IPS-18a (cell line): ENCODE measurements around the gene SETD3.

Experiments used
- H3K27ac ChIP-seq: one replicate; pipeline ENCODE4 v1.5.1; 2013; ENCODE audit warnings: low read length
- H3K27me3 ChIP-seq: one replicate; pipeline ENCODE4 v1.6.1; 2013; ENCODE audit warnings: mild to moderate bottlenecking, low read length; ENCODE audit not compliant: control insufficient read depth, insufficient read depth
- H3K36me3 ChIP-seq: one replicate; pipeline ENCODE4 v1.6.1; 2013; ENCODE audit warnings: low read depth, low read length; ENCODE audit not compliant: control insufficient read depth
- H3K4me1 ChIP-seq: one replicate; pipeline ENCODE4 v1.6.1; 2013; ENCODE audit warnings: low read depth, low read length; ENCODE audit not compliant: control insufficient read depth
- H3K4me3 ChIP-seq: one replicate; pipeline ENCODE4 v1.5.1; 2013; ENCODE audit warnings: low read length
- H3K9ac ChIP-seq: one replicate; pipeline ENCODE4 v1.6.1; 2013; ENCODE audit warnings: mild to moderate bottlenecking, low read length, moderate library complexity
- H3K9me3 ChIP-seq: one replicate; pipeline ENCODE4 v1.6.1; 2013; ENCODE audit warnings: low read depth, low read length; ENCODE audit not compliant: control insufficient read depth

Gene SETD3

DNA sequence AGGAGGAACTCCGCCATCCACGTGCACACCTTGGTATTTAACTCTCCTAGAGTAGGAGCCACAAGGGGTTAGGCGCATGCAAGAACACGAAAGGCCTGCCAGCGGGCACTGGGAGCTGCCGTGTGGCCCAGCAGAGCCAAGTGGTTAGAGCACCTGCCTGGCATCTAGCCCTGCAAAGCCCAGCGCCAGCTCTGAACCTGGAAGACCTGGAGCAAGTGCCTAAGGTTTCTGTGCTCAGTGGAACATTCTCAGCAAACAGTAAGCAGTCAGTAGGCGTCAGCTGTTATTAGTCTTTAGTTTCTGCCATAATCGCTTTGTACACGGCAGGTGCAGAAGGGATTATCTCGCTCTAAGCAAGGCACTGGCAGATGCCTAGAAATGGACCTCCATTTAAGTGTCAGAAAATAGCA is 55.4 kb downstream of the SETD3 start:
- H3K27me3 ChIP-seq: no peaks in the 10 kb centered on the region
- no peak overlapping the region for H3K9ac ChIP-seq
- H3K27ac ChIP-seq: no peak overlapping the region
- H3K36me3 ChIP-seq: no peaks in the 10 kb centered on the region
- H3K4me3 ChIP-seq: no peak overlapping the region
- no peaks in the 10 kb centered on the region for H3K9me3 ChIP-seq
- H3K4me1 ChIP-seq: peaks cover 35% of the 10 kb centered on the region

- Histone ChIP-seq H3K36me3 (no peaks in the 10 kb centered on the region), H3K27ac (no peak overlapping the region), H3K9ac (no peak overlapping the region), H3K4me3 (no peak overlapping the region), H3K9me3 (no peaks in the 10 kb centered on the region), H3K27me3 (no peaks in the 10 kb centered on the region), H3K4me1 (peaks cover 35% of the 10 kb centered on the region)
These were observed 56.3 kb downstream of the SETD3 start for GRCh38 chr14:99424306-99424877.

DNA sequence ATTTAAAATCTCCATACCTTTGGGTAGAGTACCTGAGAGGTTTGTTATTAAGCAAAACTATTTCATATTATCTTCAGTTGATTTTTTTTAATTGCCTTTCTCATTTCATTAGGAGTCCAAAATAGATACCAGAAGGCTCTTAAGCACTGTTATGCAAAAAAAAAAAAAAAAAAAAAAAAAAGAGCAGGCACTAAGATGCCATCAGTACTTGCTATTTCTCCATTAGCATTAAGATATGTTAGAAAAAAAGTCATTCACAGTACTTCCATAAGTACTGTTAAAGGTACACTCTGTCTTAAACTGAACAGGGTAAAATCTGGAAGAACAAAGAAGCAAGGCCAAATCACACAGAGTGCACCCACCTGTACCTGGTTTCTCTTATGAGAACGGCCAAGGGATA is 57.2 kb downstream of the SETD3 start:
- H3K27ac ChIP-seq: no peak overlapping the region
- H3K4me3 ChIP-seq: no peak overlapping the region
- H3K36me3 ChIP-seq: no peaks in the 10 kb centered on the region
- H3K9me3 ChIP-seq: no peaks in the 10 kb centered on the region
- no peak overlapping the region for H3K9ac ChIP-seq
- peaks cover 35% of the 10 kb centered on the region for H3K4me1 ChIP-seq
- no peaks in the 10 kb centered on the region for H3K27me3 ChIP-seq

DNA sequence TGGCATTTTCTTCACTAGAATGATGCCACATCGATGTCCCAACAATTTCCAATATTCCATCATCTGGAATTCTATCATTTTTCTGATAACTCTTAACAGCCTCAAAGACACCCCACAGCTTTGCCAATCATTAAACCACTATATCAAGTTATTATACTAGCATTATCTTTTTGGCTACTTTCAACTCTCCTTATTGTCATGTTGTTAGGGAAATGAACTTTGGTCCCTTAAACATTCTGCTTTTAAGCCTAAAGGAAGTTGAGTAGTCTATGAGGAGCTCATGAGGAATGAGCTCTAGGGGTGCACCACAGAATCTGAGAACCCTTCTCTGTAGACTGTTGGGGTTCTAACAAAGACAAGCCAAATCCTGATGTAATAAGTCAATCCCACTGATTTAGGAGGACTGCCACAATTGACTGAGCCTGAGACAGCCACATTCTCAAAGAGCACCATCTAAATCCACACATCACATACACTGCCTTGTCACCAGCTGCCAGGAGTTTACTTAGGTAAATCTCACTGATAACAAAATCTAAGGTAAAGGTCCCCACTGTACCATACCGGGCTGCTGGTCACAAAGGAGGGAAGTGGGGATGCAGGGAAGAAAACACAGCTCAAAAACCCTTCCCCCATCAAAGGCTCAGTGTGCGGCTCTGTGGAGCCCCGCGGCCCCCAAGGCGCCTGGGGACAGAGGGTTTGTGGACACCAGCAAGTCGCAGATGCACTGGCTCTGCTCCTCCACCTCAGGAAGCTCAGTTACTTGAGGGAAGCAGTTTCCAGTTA is 58.2 kb downstream of the SETD3 start:
- peaks cover 35% of the 10 kb centered on the region for H3K4me1 ChIP-seq
- no peaks in the 10 kb centered on the region for H3K36me3 ChIP-seq
- no peak overlapping the region for H3K4me3 ChIP-seq
- no peaks in the 10 kb centered on the region for H3K27me3 ChIP-seq
- H3K27ac ChIP-seq: no peak overlapping the region
- H3K9me3 ChIP-seq: no peaks in the 10 kb centered on the region
- H3K9ac ChIP-seq: no peak overlapping the region

GRCh38 chr14:99420711-99421110 is 59.9 kb downstream of the SETD3 start:
- peaks cover 28% of the 10 kb centered on the region for H3K4me1 ChIP-seq
- H3K36me3 ChIP-seq: no peaks in the 10 kb centered on the region
- no peak overlapping the region for H3K27ac ChIP-seq
- no peaks in the 10 kb centered on the region for H3K9me3 ChIP-seq
- no peaks in the 10 kb centered on the region for H3K27me3 ChIP-seq
- H3K9ac ChIP-seq: no peak overlapping the region
- no peak overlapping the region for H3K4me3 ChIP-seq

GRCh38 chr14:99419905-99420304 is 60.8 kb downstream of the SETD3 start:
- Histone ChIP-seq H3K4me1 (peaks cover 32% of the 10 kb centered on the region), H3K27ac (no peak overlapping the region), H3K4me3 (no peak overlapping the region), H3K9me3 (no peaks in the 10 kb centered on the region), H3K27me3 (no peaks in the 10 kb centered on the region), H3K9ac (no peak overlapping the region), H3K36me3 (no peaks in the 10 kb centered on the region)

DNA sequence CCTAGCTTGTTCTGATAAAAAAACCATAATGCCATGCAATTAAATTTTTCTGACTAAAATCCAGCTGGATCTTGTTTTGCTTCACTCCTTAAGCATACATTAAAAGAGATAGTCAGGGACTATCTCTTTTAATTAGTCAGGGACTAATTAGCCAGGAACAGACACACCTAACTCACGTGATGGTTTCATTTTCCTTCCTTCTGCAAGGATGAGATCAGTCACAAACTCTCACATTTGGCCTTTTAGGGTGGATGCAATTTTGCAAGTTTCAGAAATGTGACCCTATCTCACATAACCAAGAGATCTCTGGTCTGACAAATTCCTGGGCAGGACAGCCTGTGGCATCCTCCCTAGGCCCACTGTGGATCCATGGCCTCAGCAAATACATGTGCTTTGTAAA is 62.4 kb downstream of the SETD3 start:
- Histone ChIP-seq H3K27me3 (no peaks in the 10 kb centered on the region), H3K4me3 (no peak overlapping the region), H3K9ac (no peak overlapping the region), H3K36me3 (no peaks in the 10 kb centered on the region), H3K27ac (no peak overlapping the region), H3K9me3 (no peaks in the 10 kb centered on the region), H3K4me1 (peaks cover 37% of the 10 kb centered on the region)

- no peaks in the 10 kb centered on the region for H3K27me3 ChIP-seq
- H3K27ac ChIP-seq: no peak overlapping the region
- no peak overlapping the region for H3K4me3 ChIP-seq
- H3K9me3 ChIP-seq: no peaks in the 10 kb centered on the region
- H3K4me1 ChIP-seq: peaks cover 47% of the 10 kb centered on the region
- H3K9ac ChIP-seq: no peak overlapping the region
- no peaks in the 10 kb centered on the region for H3K36me3 ChIP-seq
These were observed 63.8 kb downstream of the SETD3 start for GRCh38 chr14:99416909-99417308.

GRCh38 chr14:99415496-99416281 is 65.0 kb downstream of the SETD3 start:
- no peak overlapping the region for H3K9ac ChIP-seq
- H3K27me3 ChIP-seq: no peaks in the 10 kb centered on the region
- no peaks in the 10 kb centered on the region for H3K9me3 ChIP-seq
- peaks cover 48% of the 10 kb centered on the region for H3K4me1 ChIP-seq
- H3K36me3 ChIP-seq: no peaks in the 10 kb centered on the region
- no peak overlapping the region for H3K4me3 ChIP-seq
- H3K27ac ChIP-seq: no peak overlapping the region

DNA sequence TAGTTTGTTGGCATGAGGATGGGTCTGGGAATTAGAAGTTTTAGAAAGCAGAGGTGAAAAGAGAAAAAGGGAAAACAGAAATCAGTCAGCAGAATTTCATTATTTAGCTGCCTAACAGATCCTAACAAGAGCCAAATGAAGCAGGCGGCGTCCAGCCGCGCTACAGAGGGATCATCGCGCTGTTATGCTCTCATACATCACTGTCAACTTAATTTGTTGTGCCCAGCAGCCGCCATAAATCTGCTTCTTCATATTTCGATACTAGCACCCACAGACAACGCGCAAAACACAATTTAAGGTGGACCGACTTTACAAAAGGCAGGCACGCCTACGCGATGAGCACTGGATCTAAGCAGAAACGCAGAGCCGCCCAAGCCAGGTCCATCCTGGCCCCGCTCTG is 66.7 kb downstream of the SETD3 start:
- Histone ChIP-seq H3K9me3 (no peaks in the 10 kb centered on the region), H3K27ac (peak overlapping the region; percentile 27), H3K4me1 (peaks cover 62% of the 10 kb centered on the region), H3K36me3 (no peaks in the 10 kb centered on the region), H3K4me3 (no peak overlapping the region), H3K27me3 (no peaks in the 10 kb centered on the region), H3K9ac (no peak overlapping the region)

DNA sequence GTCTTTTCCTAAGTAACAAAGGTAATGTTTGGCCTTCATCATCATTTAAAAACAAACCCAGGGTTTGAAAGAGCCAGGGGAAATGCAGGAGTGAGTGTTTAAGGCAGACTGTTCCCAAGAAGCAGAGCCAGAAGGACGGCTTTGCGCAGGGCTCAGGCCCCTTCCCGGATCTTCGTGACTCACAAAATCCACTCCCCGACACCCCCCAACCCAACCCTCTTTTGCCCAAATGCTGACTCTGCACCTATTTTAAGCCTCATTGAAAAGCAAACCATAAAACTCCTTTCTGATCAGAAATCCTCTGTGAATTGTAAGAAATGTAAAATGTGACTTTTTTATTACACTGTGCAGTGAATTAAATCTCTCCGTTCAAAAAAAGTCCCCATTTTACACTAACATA is 67.5 kb downstream of the SETD3 start:
- Histone ChIP-seq H3K27ac (peak overlapping the region; percentile 0), H3K4me1 (peaks cover 70% of the 10 kb centered on the region), H3K27me3 (no peaks in the 10 kb centered on the region), H3K9ac (no peak overlapping the region), H3K4me3 (no peak overlapping the region), H3K9me3 (no peaks in the 10 kb centered on the region), H3K36me3 (no peaks in the 10 kb centered on the region)
